ENCODE measurements around the gene GLT8D2. TPM values are rescaled to one million over a fixed set of nuclear protein-coding genes. Genes with fewer than 3 reads are reported as not detected.

The GLT8D2 gene
- total and polyA plus RNA-seq, 2 donors (not counting 3 experiments of a cell fraction or from before 2014, with no cell fraction given): 1.7 to 2.6 TPM

GRCh38 chr12:103997286-103997900 lies 52.6 kb downstream of the GLT8D2 start:
- ChIA-PET POLR2A (no interaction called here), CTCF (interaction anchor here (0.7 to 1.5 kb wide), 3 partner anchors 11 to 14 kb away, joined by 3 to 4 read pairs (median 4); no protein-coding TSS in a partner anchor)
- intact Hi-C loops (cut with micrococcal nuclease) (no loop called here), dilution Hi-C loops (cut with MboI; ENCODE audit: extremely low pct_ligation_motif_present, low sequenced_read_pairs) (no loop called here)
- H3K9ac ChIP-seq (replicated peaks; ENCODE audit: extremely low read depth, insufficient read depth, low read length): no peak overlapping the region
- H3K9me1 ChIP-seq (replicated peaks; ENCODE audit: control insufficient read depth, extremely low read depth, insufficient read depth, low read length): no peaks in the 10 kb centered on the region
- peaks cover 0 to 12% of the 10 kb centered on the region in 2 experiments for H3K27me3 ChIP-seq (ENCODE audit: control insufficient read depth in 2 of 2, insufficient read depth in 2 of 2, low read length in 2 of 2)
- no peaks in the 10 kb centered on the region for H3K36me3 ChIP-seq (ENCODE audit: control insufficient read depth in 2 of 2, extremely low read depth in 1 of 2, insufficient read depth in 2 of 2, low read length in 2 of 2)
- H3K4me1 ChIP-seq (ENCODE audit: control insufficient read depth, extremely low read depth, insufficient read depth, low read length): no peaks in the 10 kb centered on the region
- H3K9me3 ChIP-seq (replicated peaks; ENCODE audit: control insufficient read depth, insufficient read depth, low read length): no peaks in the 10 kb centered on the region
- BruUV-seq (replicated peaks): no TSS peak
- no peaks in the 10 kb centered on the region for H4K20me1 ChIP-seq (replicated peaks; ENCODE audit: control insufficient read depth, extremely low read depth, insufficient read depth, low read length)
- FAIRE-seq: no peak
- DNase-seq (ENCODE audit: low read depth, low spot score): no peak
- no peaks in the 10 kb centered on the region for H3K79me2 ChIP-seq (ENCODE audit: control insufficient read depth, insufficient read depth, low read length)
- H3K4me3 ChIP-seq (replicated peaks in 1 of 3; ENCODE audit: insufficient read depth in 1 of 3, low read depth in 1 of 3, low read length in 3 of 3): no peak overlapping the region
- no peak overlapping the region for H3K27ac ChIP-seq (ENCODE audit: insufficient read depth, low read depth, low read length)
- no peak overlapping the region for H2AFZ ChIP-seq (ENCODE audit: low read depth, low read length)
- H3K4me2 ChIP-seq (ENCODE audit: insufficient read depth, low read length): no peak overlapping the region
- TF ChIP-seq GATA2 (IDR thresholded peaks at IDR 0.05; ENCODE audit: insufficient read depth, insufficient read length, low read depth, low read length) (no peak), FOS (IDR thresholded peaks at IDR 0.05; ENCODE audit: borderline replicate concordance, insufficient read depth, low read length) (no peak), MAX (IDR thresholded peaks at IDR 0.05; ENCODE audit: insufficient read depth, insufficient read length) (no peak), POLR2A (IDR thresholded peaks at IDR 0.05; ENCODE audit: low read depth, low read length) (no peak), MYC (IDR thresholded peaks at IDR 0.05; ENCODE audit: low read depth, low read length) (no peak)

- TF ChIP-seq GATA2 (IDR thresholded peaks at IDR 0.05; ENCODE audit: insufficient read depth, insufficient read length, low read depth, low read length) (no peak), POLR2A (IDR thresholded peaks at IDR 0.05; ENCODE audit: low read depth, low read length) (no peak), POLR2AphosphoS5 (IDR thresholded peaks at IDR 0.05; ENCODE audit: insufficient read depth, low read depth, low read length) (no peak), EZH2 (IDR thresholded peaks at IDR 0.05; ENCODE audit: borderline replicate concordance, low read depth, low read length, severe bottlenecking) (no peak), MAX (IDR thresholded peaks at IDR 0.05; ENCODE audit: insufficient read depth, insufficient read length) (no peak), JUN (IDR thresholded peaks at IDR 0.05; ENCODE audit: borderline replicate concordance, insufficient read depth, insufficient read length, low read depth) (no peak)
These were observed 53.4 kb downstream of the GLT8D2 start for GRCh38 chr12:103996595-103996994.

More at GRCh38 chr12:103996595-103996994, 53.4 kb downstream of the GLT8D2 start:
- H3K27me3 ChIP-seq (ENCODE audit: control insufficient read depth in 2 of 2, insufficient read depth in 2 of 2, low read length in 2 of 2): peaks cover 0 to 12% of the 10 kb centered on the region in 2 experiments
- ChIA-PET POLR2A (no interaction called here), CTCF (interaction anchor here (1.0 to 1.5 kb wide), 2 partner anchors 12 to 15 kb away, joined by 4 read pairs; no protein-coding TSS in a partner anchor)
- no peaks in the 10 kb centered on the region for H3K79me2 ChIP-seq (ENCODE audit: control insufficient read depth, insufficient read depth, low read length)
- H3K36me3 ChIP-seq (ENCODE audit: control insufficient read depth in 2 of 2, extremely low read depth in 1 of 2, insufficient read depth in 2 of 2, low read length in 2 of 2): no peaks in the 10 kb centered on the region
- BruUV-seq (replicated peaks): no TSS peak
- no peak overlapping the region for H3K9ac ChIP-seq (replicated peaks; ENCODE audit: extremely low read depth, insufficient read depth, low read length)
- H3K4me1 ChIP-seq (ENCODE audit: control insufficient read depth, extremely low read depth, insufficient read depth, low read length): no peaks in the 10 kb centered on the region
- FAIRE-seq (no peak), DNase-seq (ENCODE audit: low read depth, low spot score) (no peak)
- dilution Hi-C loops (cut with MboI; ENCODE audit: extremely low pct_ligation_motif_present, low sequenced_read_pairs): no loop called here
- H4K20me1 ChIP-seq (replicated peaks; ENCODE audit: control insufficient read depth, extremely low read depth, insufficient read depth, low read length): no peaks in the 10 kb centered on the region
- H2AFZ ChIP-seq (ENCODE audit: low read depth, low read length): no peak overlapping the region
- H3K27ac ChIP-seq (ENCODE audit: insufficient read depth, low read depth, low read length): no peak overlapping the region
- H3K9me1 ChIP-seq (replicated peaks; ENCODE audit: control insufficient read depth, extremely low read depth, insufficient read depth, low read length): no peaks in the 10 kb centered on the region
- H3K4me3 ChIP-seq (replicated peaks in 1 of 3; ENCODE audit: insufficient read depth in 1 of 3, low read depth in 1 of 3, low read length in 3 of 3): no peak overlapping the region
- intact Hi-C loops (cut with micrococcal nuclease): no loop called here
- no peak overlapping the region for H3K4me2 ChIP-seq (ENCODE audit: insufficient read depth, low read length)
- H3K9me3 ChIP-seq (replicated peaks; ENCODE audit: control insufficient read depth, insufficient read depth, low read length): no peaks in the 10 kb centered on the region

All from endothelial cell of umbilical vein (primary cell).